GM06990 (cell line): ENCODE measurements around the gene RCC2.

ENCODE experiments used
- DNase-seq: peaks from one replicate; pipeline ENCODE4 v3.0.0-alpha.2; 2011; ENCODE audit not compliant: insufficient read length; ENCODE audit errors: extremely low read depth
- H3K27me3 ChIP-seq: replicated peaks from 2 replicates; pipeline ENCODE4 v1.6.0; 2011; ENCODE audit warnings: low read length; ENCODE audit not compliant: control insufficient read depth, insufficient read depth
- H3K36me3 ChIP-seq: 2 replicates; pipeline ENCODE4 v1.5.1; 2011; ENCODE audit warnings: low read length; ENCODE audit not compliant: control insufficient read depth, insufficient read depth
- H3K4me3 ChIP-seq: replicated peaks from 2 replicates; pipeline ENCODE4 v1.5.1; 2011; ENCODE audit warnings: low read depth, mild to moderate bottlenecking, control low read depth, low read length
- TF ChIP-seq, protein P1 (sequence below): IDR thresholded peaks from 2 replicates; pipeline ENCODE4 v1.5.1; 2011; ENCODE audit warnings: low read length, control low read depth, mild to moderate bottlenecking, inconsistent platforms; ENCODE audit not compliant: insufficient read depth, poor library complexity, severe bottlenecking

The RCC2 gene

GRCh38 chr1:17365293-17365692 is 74.2 kb downstream of the RCC2 start:
- H3K36me3 ChIP-seq: no peaks in the 10 kb centered on the region
- DNase-seq: no peak
- H3K4me3 ChIP-seq: no peak overlapping the region
- TF ChIP-seq, protein P1, sequence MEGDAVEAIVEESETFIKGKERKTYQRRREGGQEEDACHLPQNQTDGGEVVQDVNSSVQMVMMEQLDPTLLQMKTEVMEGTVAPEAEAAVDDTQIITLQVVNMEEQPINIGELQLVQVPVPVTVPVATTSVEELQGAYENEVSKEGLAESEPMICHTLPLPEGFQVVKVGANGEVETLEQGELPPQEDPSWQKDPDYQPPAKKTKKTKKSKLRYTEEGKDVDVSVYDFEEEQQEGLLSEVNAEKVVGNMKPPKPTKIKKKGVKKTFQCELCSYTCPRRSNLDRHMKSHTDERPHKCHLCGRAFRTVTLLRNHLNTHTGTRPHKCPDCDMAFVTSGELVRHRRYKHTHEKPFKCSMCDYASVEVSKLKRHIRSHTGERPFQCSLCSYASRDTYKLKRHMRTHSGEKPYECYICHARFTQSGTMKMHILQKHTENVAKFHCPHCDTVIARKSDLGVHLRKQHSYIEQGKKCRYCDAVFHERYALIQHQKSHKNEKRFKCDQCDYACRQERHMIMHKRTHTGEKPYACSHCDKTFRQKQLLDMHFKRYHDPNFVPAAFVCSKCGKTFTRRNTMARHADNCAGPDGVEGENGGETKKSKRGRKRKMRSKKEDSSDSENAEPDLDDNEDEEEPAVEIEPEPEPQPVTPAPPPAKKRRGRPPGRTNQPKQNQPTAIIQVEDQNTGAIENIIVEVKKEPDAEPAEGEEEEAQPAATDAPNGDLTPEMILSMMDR: no peak
- no peaks in the 10 kb centered on the region; the same call in 1 of the 2 replicates for H3K27me3 ChIP-seq

DNA sequence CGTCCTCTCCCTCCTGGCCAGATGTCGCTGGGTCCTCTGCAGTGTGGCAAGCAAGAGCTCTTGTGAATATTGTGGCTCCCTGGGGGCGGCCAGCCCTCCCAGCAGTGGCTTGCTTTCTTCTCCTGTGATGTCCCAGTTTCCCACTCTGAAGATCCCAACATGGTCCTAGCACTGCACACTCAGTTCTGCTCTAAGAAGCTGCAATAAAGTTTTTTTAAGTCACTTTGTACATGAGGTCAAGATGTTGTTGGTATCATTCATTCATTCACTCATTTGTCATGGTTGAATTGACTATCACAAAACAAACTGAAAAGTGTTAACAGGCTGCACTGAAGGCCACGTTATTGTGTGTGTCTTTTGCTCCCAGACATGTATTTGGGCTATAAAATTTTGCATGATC is 75.7 kb downstream of the RCC2 start:
- H3K36me3 ChIP-seq: no peaks in the 10 kb centered on the region
- TF ChIP-seq, protein P1: no peak
- no peak for DNase-seq
- H3K4me3 ChIP-seq: no peak overlapping the region
- no peaks in the 10 kb centered on the region; the same call in 1 of the 2 replicates for H3K27me3 ChIP-seq

GRCh38 chr1:17363351-17363750 is 76.1 kb downstream of the RCC2 start:
- Histone ChIP-seq H3K36me3 (no peaks in the 10 kb centered on the region), H3K4me3 (no peak overlapping the region), H3K27me3 (no peaks in the 10 kb centered on the region; the same call in 1 of the 2 replicates)
- TF ChIP-seq, protein P1: no peak
- DNase-seq: no peak

- no peak overlapping the region for H3K4me3 ChIP-seq
- H3K36me3 ChIP-seq: no peaks in the 10 kb centered on the region
- TF ChIP-seq, protein P1: no peak
- H3K27me3 ChIP-seq: no peaks in the 10 kb centered on the region
- no peak for DNase-seq
These were observed 77.8 kb downstream of the RCC2 start for GRCh38 chr1:17361687-17362086.

DNA sequence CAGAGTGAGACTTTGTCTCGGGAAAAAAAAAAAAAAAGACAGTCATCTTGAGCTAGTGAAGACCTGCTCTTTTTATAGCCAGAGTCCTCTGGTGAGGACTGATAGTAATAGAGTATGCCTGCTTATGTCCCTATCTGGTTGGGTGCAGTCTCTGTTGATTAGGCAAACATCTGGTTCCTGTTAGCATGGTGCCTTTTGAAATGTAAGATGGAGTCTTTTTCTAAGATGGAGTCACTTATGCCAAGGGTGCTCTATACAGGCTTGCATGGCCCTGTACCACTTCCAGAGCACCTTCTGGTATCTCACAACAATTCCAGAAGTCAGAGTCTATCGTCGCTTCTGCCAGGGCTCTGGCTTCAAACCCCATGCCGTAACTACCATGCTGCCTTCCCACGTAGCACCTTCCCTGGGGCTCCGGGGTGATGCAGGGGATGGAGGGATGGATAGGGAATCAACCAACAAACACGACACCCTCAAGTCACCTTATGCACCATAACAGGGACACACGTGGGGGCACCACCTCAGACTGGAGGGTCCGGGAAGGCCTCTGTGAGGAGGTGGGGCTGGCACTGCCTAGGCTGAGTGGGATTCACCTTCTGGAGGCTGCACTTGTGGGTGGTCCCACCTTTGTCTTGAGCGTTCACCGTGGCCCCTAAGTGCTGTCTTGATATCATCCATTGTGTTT is 79.1 kb downstream of the RCC2 start:
- TF ChIP-seq, protein P1: no peak
- DNase-seq: no peak
- H3K36me3 ChIP-seq: no peaks in the 10 kb centered on the region
- H3K27me3 ChIP-seq: no peaks in the 10 kb centered on the region; the same call in 1 of the 2 replicates
- H3K4me3 ChIP-seq: no peak overlapping the region

- TF ChIP-seq, protein P1: no peak
- Histone ChIP-seq H3K4me3 (no peak overlapping the region), H3K36me3 (no peaks in the 10 kb centered on the region), H3K27me3 (no peaks in the 10 kb centered on the region; the same call in 1 of the 2 replicates)
- no peak for DNase-seq
These were observed 79.7 kb downstream of the RCC2 start for GRCh38 chr1:17359808-17360207.
